ENCODE data around the gene USP32.
A peak's percentile ranks its signal among the peaks of the same experiment; 100 is the strongest.

- TF ChIP-seq RBBP5 (conservative IDR thresholded peaks at IDR 0.05) (no peak), CTCF (IDR thresholded peaks at IDR 0.05 in 2 of 3, conservative IDR thresholded peaks at IDR 0.05 in 1 of 3; ENCODE audit: control insufficient read depth in 2 of 3, extremely low read depth in 1 of 3, insufficient read depth in 1 of 3, low read depth in 3 of 3, low read length in 3 of 3) (peak in 2 of 3 experiments; percentile 15 to 16; a peak in 1 of 6 replicates), TARDBP (IDR thresholded peaks at IDR 0.05; ENCODE audit: borderline replicate concordance) (no peak)
These were observed at the start of gene USP32 for GRCh38 chr17:60392042-60392844.

All from GM12878 (cell line).